Peyer's patch (tissue), 4 donors: Measurements from ENCODE around the gene THOC6.

ENCODE experiments used
- POLR2A ChIP-seq, 2 donors: fragments of 450-650 bp; IDR thresholded peaks; one replicate each; pipeline ENCODE4 v1.5.1; 2017; ENCODE audit warnings: antibody characterized with exemption in 2 of 2, mild to moderate bottlenecking in 2 of 2, moderate library complexity in 2 of 2
- TF ChIP-seq, protein P1 (sequence below), 6 experiments: fragments of 450-650 bp in 4 of 6; fragments of 200-600 bp in 2 of 6; sonication (generic) in 1 of 6; IDR thresholded peaks; one replicate each; pipeline ENCODE4 v1.5.1; 2017 to 2019; ENCODE audit warnings: antibody characterized with exemption in 6 of 6, mild to moderate bottlenecking in 3 of 6, moderate library complexity in 1 of 6

GRCh38 chr16:3049921-3050481, 26.2 kb downstream of the THOC6 start:
- no peak for TF ChIP-seq POLR2A (IDR thresholded peaks at IDR 0.05)
- TF ChIP-seq, protein P1, sequence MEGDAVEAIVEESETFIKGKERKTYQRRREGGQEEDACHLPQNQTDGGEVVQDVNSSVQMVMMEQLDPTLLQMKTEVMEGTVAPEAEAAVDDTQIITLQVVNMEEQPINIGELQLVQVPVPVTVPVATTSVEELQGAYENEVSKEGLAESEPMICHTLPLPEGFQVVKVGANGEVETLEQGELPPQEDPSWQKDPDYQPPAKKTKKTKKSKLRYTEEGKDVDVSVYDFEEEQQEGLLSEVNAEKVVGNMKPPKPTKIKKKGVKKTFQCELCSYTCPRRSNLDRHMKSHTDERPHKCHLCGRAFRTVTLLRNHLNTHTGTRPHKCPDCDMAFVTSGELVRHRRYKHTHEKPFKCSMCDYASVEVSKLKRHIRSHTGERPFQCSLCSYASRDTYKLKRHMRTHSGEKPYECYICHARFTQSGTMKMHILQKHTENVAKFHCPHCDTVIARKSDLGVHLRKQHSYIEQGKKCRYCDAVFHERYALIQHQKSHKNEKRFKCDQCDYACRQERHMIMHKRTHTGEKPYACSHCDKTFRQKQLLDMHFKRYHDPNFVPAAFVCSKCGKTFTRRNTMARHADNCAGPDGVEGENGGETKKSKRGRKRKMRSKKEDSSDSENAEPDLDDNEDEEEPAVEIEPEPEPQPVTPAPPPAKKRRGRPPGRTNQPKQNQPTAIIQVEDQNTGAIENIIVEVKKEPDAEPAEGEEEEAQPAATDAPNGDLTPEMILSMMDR (IDR thresholded peaks at IDR 0.05), result no peak
